A549 (cell line): ENCODE measurements around the gene TEKTIP1. TPM values are rescaled to one million over a fixed set of nuclear protein-coding genes. Genes with fewer than 3 reads are reported as not detected.

ENCODE experiments used
- ATAC-seq, 2 experiments: fragments of 200-7000 bp in 1 of 2; fragments of >200 bp in 1 of 2; cut with Nextera tagmentation in 1 of 2; cut with Tn5 transposase in 1 of 2; 3 replicates each; pipeline versions ENCODE4 v1.8.0 to v1.9.1; 2018 to 2020; ENCODE audit warnings: mild to moderate bottlenecking in 1 of 2, moderate library complexity in 1 of 2
- CTCF ChIA-PET: fragments of 300-600 bp; sonication (Branson Sonifier 250); formaldehyde crosslinking; extraction: SDS; loops from one replicate; lab custom pipeline; 2021; ENCODE audit warnings: antibody characterized with exemption, inconsistent platforms; lab: Yijun Ruan, JAX
- POLR2A ChIA-PET: fragments of 350-600 bp; formaldehyde crosslinking; extraction: SDS; loops from one replicate; lab custom pipeline; 2021; ENCODE audit warnings: antibody characterized with exemption, inconsistent platforms; lab: Yijun Ruan, JAX
- DNase-seq, 2 experiments: peaks; one replicate each; pipeline versions ENCODE4 v3.0.0 to v3.0.0-alpha.2; 2011 to 2016; ENCODE audit warnings: low read depth in 1 of 2, low spot score in 1 of 2
- FAIRE-seq: peaks from 2 replicates; lab custom pipeline; 2011; peaks lifted over from hg19 to GRCh38; lab: Jason Lieb, UNC
- H3K27ac ChIP-seq, 2 experiments: fragments of >200 bp; sonication (Bioruptor Twin); formaldehyde crosslinking; 3 replicates each; pipeline ENCODE4 v1.5.1; 2016 to 2017
- H3K4me1 ChIP-seq: fragments of >200 bp; sonication (Bioruptor Twin); formaldehyde crosslinking; 3 replicates; pipeline ENCODE4 v1.6.1; 2016
- H3K4me2 ChIP-seq: fragments of >200 bp; sonication (Bioruptor Twin); formaldehyde crosslinking; 3 replicates; pipeline ENCODE4 v1.6.1; 2016
- H3K4me3 ChIP-seq: fragments of >200 bp; sonication (Bioruptor Twin); formaldehyde crosslinking; 3 replicates; pipeline ENCODE4 v1.5.1; 2016
- H3K9me3 ChIP-seq: fragments of >200 bp; sonication (Bioruptor Twin); formaldehyde crosslinking; 3 replicates; pipeline ENCODE4 v1.6.1; 2016
- BHLHE40 ChIP-seq: IDR thresholded peaks from 2 replicates; pipeline ENCODE4 v1.6.1; 2012; ENCODE audit warnings: low read depth, low read length, inconsistent platforms
- EHF ChIP-seq: fragments of 250-450 bp; sonication (Bioruptor Pico); IDR thresholded peaks from 2 replicates; pipeline ENCODE4 v1.5.0; 2020; ENCODE audit warnings: mild to moderate bottlenecking
- ESRRA ChIP-seq: fragments of 150-350 bp; IDR thresholded peaks from 2 replicates; pipeline ENCODE4 v1.6.1; 2014; ENCODE audit warnings: mild to moderate bottlenecking, low read length, borderline replicate concordance
- FOSL2 ChIP-seq, 2 experiments: fragments of 450-650 bp in 1 of 2; fragments of >200 bp in 1 of 2; sonication (Bioruptor Twin) in 1 of 2; formaldehyde crosslinking; IDR thresholded peaks; 2 replicates each; pipeline versions ENCODE4 v1.5.0 to v1.6.1; 2016 to 2020; ENCODE audit warnings: mild to moderate bottlenecking in 1 of 2, moderate library complexity in 1 of 2
- JUN ChIP-seq, 2 experiments: fragments of >200 bp; sonication (Bioruptor Twin); formaldehyde crosslinking; IDR thresholded peaks; 2 replicates in 1 of 2; 3 replicates in 1 of 2; pipeline ENCODE4 v1.6.1; 2016 to 2017
- MAZ ChIP-seq: fragments of 150-350 bp; IDR thresholded peaks from 2 replicates; pipeline ENCODE4 v1.6.1; 2014; ENCODE audit warnings: antibody characterized with exemption, low read depth, low read length, borderline replicate concordance
- POLR2AphosphoS2 ChIP-seq: conservative IDR thresholded peaks from 2 replicates; pipeline ENCODE4 v1.6.1; 2012; ENCODE audit warnings: low read length, improper control_type of control experiment, inconsistent platforms
- RFX5 ChIP-seq: fragments of 450-650 bp; IDR thresholded peaks from 2 replicates; pipeline ENCODE4 v1.7.1; 2014; ENCODE audit warnings: antibody characterized with exemption, mild to moderate bottlenecking, moderate library complexity
- SREBF2 ChIP-seq: fragments of 450-650 bp; IDR thresholded peaks from 2 replicates; pipeline ENCODE4 v1.6.1; 2014; ENCODE audit warnings: mild to moderate bottlenecking, moderate library complexity
- TFCP2L1 ChIP-seq: fragments of 250-450 bp; sonication (Bioruptor Pico); IDR thresholded peaks from 2 replicates; pipeline ENCODE4 v1.5.0; 2021; ENCODE audit warnings: mild to moderate bottlenecking
- ZC3H11A ChIP-seq: fragments of 450-650 bp; IDR thresholded peaks from 2 replicates; pipeline ENCODE4 v1.6.1; 2014; ENCODE audit warnings: antibody characterized with exemption, mild to moderate bottlenecking
- ZFP36 ChIP-seq: fragments of 450-650 bp; IDR thresholded peaks from 2 replicates; pipeline ENCODE4 v1.6.1; 2014; ENCODE audit warnings: borderline replicate concordance; ENCODE audit not compliant: partially characterized antibody
- WGBS: methylation state at CpG from one replicate; pipeline ENCODE4 v1.1.6; 2017; ENCODE audit errors: missing lambda C conversion rate; 5-methylcytosine and 5-hydroxymethylcytosine counted together
- polyA plus RNA-seq, 4 experiments: library from polyadenylated mRNA; depleted of rRNA in 3 of 4; stranded (reverse); fragments of >200 nt; fragmentation: RNase III in 1 of 4; extraction: RNeasy Plus Mini Kit Qiagen cat#74134 plus additional on column Dnase treatment in 1 of 4; gene quantifications; 2 replicates in 3 of 4; 3 replicates in 1 of 4; pipeline ENCODE4 v1.2.3, GENCODE V29; 2011 to 2017
- TF ChIP-seq, protein P1 (sequence below): fragments of >200 bp; sonication (Bioruptor Twin); formaldehyde crosslinking; IDR thresholded peaks from 3 replicates; pipeline ENCODE4 v1.6.1; 2016
- TF ChIP-seq, protein P2 (sequence below): IDR thresholded peaks from 2 replicates; pipeline ENCODE4 v1.6.1; 2012
- TF ChIP-seq, protein P3 (sequence below): fragments of >200 bp; sonication (Bioruptor Twin); formaldehyde crosslinking; IDR thresholded peaks from 3 replicates; pipeline ENCODE4 v1.5.1; 2016
- TF ChIP-seq, protein P4 (sequence below): fragments of 250-450 bp; sonication (Bioruptor Pico); IDR thresholded peaks from 2 replicates; pipeline ENCODE4 v1.5.0; 2020; ENCODE audit warnings: low read depth, mild to moderate bottlenecking, moderate library complexity

TEKTIP1 gene
- polyA plus RNA-seq, 2 of the 4 experiments (the other 2 are of a cell fraction): not detected

DNA sequence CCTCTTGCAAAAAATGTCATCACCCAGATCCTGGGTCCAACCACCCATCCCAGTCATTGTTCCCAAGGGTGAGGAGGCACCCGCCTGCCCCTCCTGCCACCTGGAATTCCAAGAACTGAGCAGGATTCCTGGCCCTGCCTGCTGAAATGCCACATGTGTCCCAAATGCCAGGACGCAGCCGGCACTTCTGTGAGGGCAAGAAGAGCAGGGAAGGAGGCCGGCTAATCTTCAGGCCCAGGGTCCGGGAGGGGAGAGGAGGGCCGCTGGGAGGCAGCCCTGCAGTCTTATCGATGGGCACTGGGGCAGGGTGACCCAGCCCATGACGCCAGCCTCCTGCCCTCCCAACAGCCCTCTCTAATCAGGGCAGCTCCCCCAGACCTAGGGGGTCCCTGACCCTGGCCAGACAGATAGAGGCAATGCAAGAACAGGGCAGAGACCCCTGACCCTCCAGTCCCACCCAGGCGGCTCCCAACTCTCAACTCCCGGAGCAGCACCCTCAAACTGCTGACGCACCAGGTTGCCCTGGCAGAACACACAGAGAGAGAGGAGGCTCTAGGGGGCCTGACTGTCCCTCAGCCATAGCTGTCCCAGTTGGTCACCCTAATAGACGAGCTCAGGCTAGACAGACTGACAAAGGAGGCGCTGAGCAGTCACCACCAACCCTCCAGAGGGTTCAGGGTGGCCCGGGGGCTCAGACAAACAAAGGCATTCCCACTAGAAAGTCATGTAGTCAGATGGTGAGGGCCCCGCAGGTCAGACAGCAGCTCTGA lies 16.9 kb downstream of the TEKTIP1 start:
- DNase-seq: no peak
- Histone ChIP-seq H3K4me3 (peak overlapping the region; percentile 87), H3K4me1 (peaks cover 22% of the 10 kb centered on the region), H3K4me2 (peak overlapping the region; percentile 98), H3K9me3 (no peaks in the 10 kb centered on the region), H3K27ac (peak overlapping the region; percentile 89 to 100; a peak in 4 of 6 replicates)
- ChIA-PET CTCF (interaction anchor here (0.7 to 10.0 kb wide), 8 partner anchors 10 to 68 kb away, joined by 3 to 70 read pairs (median 4); partner anchors contain the start of gene HMG20B), POLR2A (interaction anchor here (1.0 to 2.6 kb wide), 2 partner anchors 8 to 18 kb away, joined by 3 to 14 read pairs; no protein-coding TSS in a partner anchor)
- no peak for ATAC-seq
- no peak for FAIRE-seq
- WGBS: 80% methylated on average over 7 of the region's 15 CpGs
- TF ChIP-seq RFX5 (no peak), ESRRA (no peak), ZC3H11A (no peak), JUN (IDR thresholded peaks at IDR 0.05) (no peak), EHF (CRISPR knock-in tag) (no peak), MAZ (no peak), FOSL2 (IDR thresholded peaks at IDR 0.05) (no peak), FOSL2 (CRISPR knock-in tag; IDR thresholded peaks at IDR 0.05) (no peak), POLR2AphosphoS2 (no peak), TFCP2L1 (CRISPR knock-in tag) (no peak), SREBF2 (no peak), BHLHE40 (no peak)
- TF ChIP-seq, protein P1, sequence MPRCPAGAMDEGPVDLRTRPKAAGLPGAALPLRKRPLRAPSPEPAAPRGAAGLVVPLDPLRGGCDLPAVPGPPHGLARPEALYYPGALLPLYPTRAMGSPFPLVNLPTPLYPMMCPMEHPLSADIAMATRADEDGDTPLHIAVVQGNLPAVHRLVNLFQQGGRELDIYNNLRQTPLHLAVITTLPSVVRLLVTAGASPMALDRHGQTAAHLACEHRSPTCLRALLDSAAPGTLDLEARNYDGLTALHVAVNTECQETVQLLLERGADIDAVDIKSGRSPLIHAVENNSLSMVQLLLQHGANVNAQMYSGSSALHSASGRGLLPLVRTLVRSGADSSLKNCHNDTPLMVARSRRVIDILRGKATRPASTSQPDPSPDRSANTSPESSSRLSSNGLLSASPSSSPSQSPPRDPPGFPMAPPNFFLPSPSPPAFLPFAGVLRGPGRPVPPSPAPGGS: no peak
- TF ChIP-seq, protein P2, sequence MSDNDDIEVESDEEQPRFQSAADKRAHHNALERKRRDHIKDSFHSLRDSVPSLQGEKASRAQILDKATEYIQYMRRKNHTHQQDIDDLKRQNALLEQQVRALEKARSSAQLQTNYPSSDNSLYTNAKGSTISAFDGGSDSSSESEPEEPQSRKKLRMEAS: no peak
- TF ChIP-seq, protein P3, sequence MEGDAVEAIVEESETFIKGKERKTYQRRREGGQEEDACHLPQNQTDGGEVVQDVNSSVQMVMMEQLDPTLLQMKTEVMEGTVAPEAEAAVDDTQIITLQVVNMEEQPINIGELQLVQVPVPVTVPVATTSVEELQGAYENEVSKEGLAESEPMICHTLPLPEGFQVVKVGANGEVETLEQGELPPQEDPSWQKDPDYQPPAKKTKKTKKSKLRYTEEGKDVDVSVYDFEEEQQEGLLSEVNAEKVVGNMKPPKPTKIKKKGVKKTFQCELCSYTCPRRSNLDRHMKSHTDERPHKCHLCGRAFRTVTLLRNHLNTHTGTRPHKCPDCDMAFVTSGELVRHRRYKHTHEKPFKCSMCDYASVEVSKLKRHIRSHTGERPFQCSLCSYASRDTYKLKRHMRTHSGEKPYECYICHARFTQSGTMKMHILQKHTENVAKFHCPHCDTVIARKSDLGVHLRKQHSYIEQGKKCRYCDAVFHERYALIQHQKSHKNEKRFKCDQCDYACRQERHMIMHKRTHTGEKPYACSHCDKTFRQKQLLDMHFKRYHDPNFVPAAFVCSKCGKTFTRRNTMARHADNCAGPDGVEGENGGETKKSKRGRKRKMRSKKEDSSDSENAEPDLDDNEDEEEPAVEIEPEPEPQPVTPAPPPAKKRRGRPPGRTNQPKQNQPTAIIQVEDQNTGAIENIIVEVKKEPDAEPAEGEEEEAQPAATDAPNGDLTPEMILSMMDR: no peak
- TF ChIP-seq, protein P4, sequence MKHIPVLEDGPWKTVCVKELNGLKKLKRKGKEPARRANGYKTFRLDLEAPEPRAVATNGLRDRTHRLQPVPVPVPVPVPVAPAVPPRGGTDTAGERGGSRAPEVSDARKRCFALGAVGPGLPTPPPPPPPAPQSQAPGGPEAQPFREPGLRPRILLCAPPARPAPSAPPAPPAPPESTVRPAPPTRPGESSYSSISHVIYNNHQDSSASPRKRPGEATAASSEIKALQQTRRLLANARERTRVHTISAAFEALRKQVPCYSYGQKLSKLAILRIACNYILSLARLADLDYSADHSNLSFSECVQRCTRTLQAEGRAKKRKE: no peak

DNA sequence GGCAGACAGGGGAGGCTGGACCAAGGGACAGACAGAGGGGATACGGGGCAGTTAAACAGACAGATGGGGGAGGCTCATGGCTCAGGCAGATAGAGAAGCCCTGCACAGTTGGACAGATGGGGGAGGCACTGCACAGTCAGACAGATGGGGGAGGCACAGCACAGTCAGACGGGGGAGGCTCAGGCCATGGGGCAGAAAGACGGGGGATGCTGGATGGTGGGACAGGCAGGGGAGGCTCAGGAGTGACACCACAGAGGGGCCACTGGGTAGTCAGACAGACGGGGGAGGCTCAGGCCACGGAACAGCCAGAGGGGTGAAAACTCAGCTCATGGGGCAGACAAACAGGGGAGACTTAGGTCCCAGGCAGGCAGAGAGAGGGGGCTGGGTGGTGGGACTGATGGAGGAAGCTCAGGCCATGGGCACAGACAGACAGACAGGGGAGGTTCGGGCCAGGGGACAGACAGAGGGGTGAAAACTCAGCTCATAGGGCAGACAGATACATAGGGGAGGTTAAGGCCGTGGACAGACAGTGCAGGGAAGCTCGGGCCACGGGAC lies 17.5 kb downstream of the TEKTIP1 start:
- 14% methylated on average over 8 of the region's 9 CpGs for WGBS
- ATAC-seq: no peak; a peak in 1 of 6 replicates

More for the DNA sequence above, 17.5 kb downstream of the TEKTIP1 start:
- Histone ChIP-seq H3K27ac (peak overlapping the region; percentile 89 to 100), H3K4me3 (peak overlapping the region; percentile 87), H3K4me2 (peak overlapping the region; percentile 98), H3K9me3 (no peaks in the 10 kb centered on the region), H3K4me1 (peaks cover 22% of the 10 kb centered on the region)
- POLR2A ChIA-PET: interaction anchor here (1.0 to 2.6 kb wide), 2 partner anchors 9 to 17 kb away, joined by 3 to 14 read pairs; no protein-coding TSS in a partner anchor
- FAIRE-seq (no peak), DNase-seq (no peak)
- CTCF ChIA-PET: interaction anchor here (0.7 to 10.0 kb wide), 11 partner anchors 9 to 67 kb away, joined by 3 to 70 read pairs (median 4); partner anchors contain the start of gene HMG20B
- no peak for TF ChIP-seq JUN (IDR thresholded peaks at IDR 0.05)
- TF ChIP-seq ZFP36: peak; percentile 88
